ENCODE results near the gene LMNTD1.

DNA sequence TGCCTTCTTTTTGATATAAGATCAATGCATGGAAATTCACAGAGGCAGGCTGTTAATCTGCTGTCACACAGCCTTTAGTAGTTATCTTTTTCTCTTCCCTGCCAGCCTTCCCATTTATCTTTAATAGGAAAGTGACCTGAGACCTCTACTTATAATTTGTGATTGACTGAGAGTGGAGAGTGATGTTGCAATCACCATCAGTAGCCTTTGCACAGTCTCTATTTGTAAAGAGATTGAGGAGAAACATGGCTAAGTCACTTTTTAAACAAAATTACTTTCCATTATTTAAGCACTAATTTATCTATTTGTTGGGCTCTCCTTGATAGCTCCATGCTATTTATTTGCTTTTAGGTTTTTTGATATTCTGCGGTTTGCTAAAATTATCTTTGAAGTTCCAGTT lies 19.9 kb downstream of the LMNTD1 start:
- no peak for TF ChIP-seq CTCF (IDR thresholded peaks at IDR 0.05; ENCODE audit: poor library complexity)
- TF ChIP-seq EZH2phosphoT487 (IDR thresholded peaks at IDR 0.05; ENCODE audit: low read depth, severe bottlenecking, unreplicated experiment): no peak
- no peak for TF ChIP-seq EZH2 (IDR thresholded peaks at IDR 0.05; ENCODE audit: borderline replicate concordance)

Data from hepatocyte (in vitro differentiated cells).